Natural killer cell (primary cell): ENCODE results near the gene GPC5. TPM values are rescaled to one million over a fixed set of nuclear protein-coding genes. Genes with fewer than 3 reads are reported as not detected.

Experiments used
- ATAC-seq, 3 donors: fragments of 150-1000 bp in 2 of 3; fragments of 200-7000 bp in 1 of 3; cut with Tn5 transposase; 1 replicate in 1 of 3; 2 replicates in 2 of 3; pipeline ENCODE4 v1.10.0; 2021; ENCODE audit warnings: mild to moderate bottlenecking in 2 of 3, moderate library complexity in 2 of 3
- DNase-seq, 2 donors: peaks; one replicate each; pipeline versions ENCODE4 v3.0.0 to v3.0.0-alpha.2; 2013 to 2021; ENCODE audit warnings: mixed read lengths in 1 of 2
- H3K27ac ChIP-seq: one replicate; pipeline ENCODE4 v1.5.1; 2013; ENCODE audit warnings: mild to moderate bottlenecking, low read length
- H3K27me3 ChIP-seq: one replicate; pipeline ENCODE4 v1.6.1; 2013; ENCODE audit warnings: low read length; ENCODE audit not compliant: control insufficient read depth, insufficient read depth
- H3K36me3 ChIP-seq: one replicate; pipeline ENCODE4 v1.6.1; 2013; ENCODE audit warnings: low read length; ENCODE audit not compliant: control insufficient read depth, insufficient read depth
- H3K4me1 ChIP-seq: one replicate; pipeline ENCODE4 v1.6.1; 2013; ENCODE audit warnings: low read length; ENCODE audit not compliant: control insufficient read depth, insufficient read depth
- H3K4me3 ChIP-seq: one replicate; pipeline ENCODE4 v1.5.1; 2013; ENCODE audit warnings: low read length
- H3K9me3 ChIP-seq: one replicate; pipeline ENCODE4 v1.6.1; 2013; ENCODE audit warnings: low read length; ENCODE audit not compliant: control insufficient read depth, insufficient read depth
- H3K27ac Mint-ChIP-seq, 2 donors: one replicate each; pipeline ENCODE4 v1.8.0; 2022; ENCODE audit warnings: mild to moderate bottlenecking in 2 of 2, mixed read lengths in 2 of 2, moderate library complexity in 1 of 2
- H3K27me3 Mint-ChIP-seq, 2 donors: one replicate each; pipeline ENCODE4 v1.8.0; 2022; ENCODE audit warnings: low read depth in 2 of 2, mixed read lengths in 2 of 2
- H3K36me3 Mint-ChIP-seq: one replicate; pipeline ENCODE4 v1.8.0; 2022; ENCODE audit warnings: mixed read lengths
- H3K4me1 Mint-ChIP-seq, 2 donors: one replicate each; pipeline ENCODE4 v1.8.0; 2022; ENCODE audit warnings: mixed read lengths in 2 of 2
- H3K4me3 Mint-ChIP-seq: one replicate; pipeline ENCODE4 v1.8.0; 2022; ENCODE audit warnings: mild to moderate bottlenecking, moderate library complexity, mixed read lengths
- H3K9me3 Mint-ChIP-seq, 2 donors: one replicate each; pipeline ENCODE4 v1.8.0; 2022; ENCODE audit warnings: mixed read lengths in 2 of 2
- WGBS: methylation state at CpG from one replicate; pipeline ENCODE4 v1.1.7; 2013; ENCODE audit warnings: missing lambda C conversion rate; ENCODE audit not compliant: insufficient coverage; 5-methylcytosine and 5-hydroxymethylcytosine counted together
- intact Hi-C: fragments of 100-400 bp; cut with micrococcal nuclease; formaldehyde crosslinking; loops from one replicate; pipeline ENCODE4 v1.14.2; 2022
- total RNA-seq, 4 donors: library from RNA; stranded (reverse); fragments of 120-200 nt in 1 of 4; gene quantifications; one replicate each; pipeline versions ENCODE4 v1.2.3 to v1.2.4, GENCODE V29; 2013 to 2022
- TF ChIP-seq, protein P1 (sequence below): fragments of 200-600 bp; IDR thresholded peaks from one replicate; pipeline ENCODE4 v1.8.0; 2022; ENCODE audit warnings: antibody characterized with exemption

The GPC5 gene
- total RNA-seq, 3 donors from 2014 or later (not counting 1 experiment from before 2014, with no cell fraction given) = not detected

- no peak overlapping the region for H3K4me3 ChIP-seq
- no peaks in the 10 kb centered on the region for H3K36me3 ChIP-seq
- H3K4me3 Mint-ChIP-seq = no peak overlapping the region
- no peaks in the 10 kb centered on the region for H3K27me3 ChIP-seq
- DNase-seq (no peak), ATAC-seq (no peak)
- H3K4me1 ChIP-seq = no peaks in the 10 kb centered on the region
- no peak overlapping the region for H3K27ac ChIP-seq
- TF ChIP-seq, protein P1, sequence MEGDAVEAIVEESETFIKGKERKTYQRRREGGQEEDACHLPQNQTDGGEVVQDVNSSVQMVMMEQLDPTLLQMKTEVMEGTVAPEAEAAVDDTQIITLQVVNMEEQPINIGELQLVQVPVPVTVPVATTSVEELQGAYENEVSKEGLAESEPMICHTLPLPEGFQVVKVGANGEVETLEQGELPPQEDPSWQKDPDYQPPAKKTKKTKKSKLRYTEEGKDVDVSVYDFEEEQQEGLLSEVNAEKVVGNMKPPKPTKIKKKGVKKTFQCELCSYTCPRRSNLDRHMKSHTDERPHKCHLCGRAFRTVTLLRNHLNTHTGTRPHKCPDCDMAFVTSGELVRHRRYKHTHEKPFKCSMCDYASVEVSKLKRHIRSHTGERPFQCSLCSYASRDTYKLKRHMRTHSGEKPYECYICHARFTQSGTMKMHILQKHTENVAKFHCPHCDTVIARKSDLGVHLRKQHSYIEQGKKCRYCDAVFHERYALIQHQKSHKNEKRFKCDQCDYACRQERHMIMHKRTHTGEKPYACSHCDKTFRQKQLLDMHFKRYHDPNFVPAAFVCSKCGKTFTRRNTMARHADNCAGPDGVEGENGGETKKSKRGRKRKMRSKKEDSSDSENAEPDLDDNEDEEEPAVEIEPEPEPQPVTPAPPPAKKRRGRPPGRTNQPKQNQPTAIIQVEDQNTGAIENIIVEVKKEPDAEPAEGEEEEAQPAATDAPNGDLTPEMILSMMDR = no peak
- H3K9me3 Mint-ChIP-seq = peaks cover 9 to 12% of the 10 kb centered on the region in 2 donors
- WGBS = no CpG with 5 or more reads among the region's 2 CpGs
- H3K9me3 ChIP-seq = peaks cover 7% of the 10 kb centered on the region
- intact Hi-C loops = no loop called here
- no peak overlapping the region for H3K27ac Mint-ChIP-seq
- no peaks in the 10 kb centered on the region for H3K27me3 Mint-ChIP-seq
- no peaks in the 10 kb centered on the region for H3K36me3 Mint-ChIP-seq
- no peaks in the 10 kb centered on the region for H3K4me1 Mint-ChIP-seq
Observed at GRCh38 chr13:91595677-91596076, 197.3 kb downstream of the GPC5 start.

- Histone ChIP-seq H3K9me3 (peaks cover 7% of the 10 kb centered on the region), H3K27ac (no peak overlapping the region), H3K27me3 (no peaks in the 10 kb centered on the region), H3K4me1 (no peaks in the 10 kb centered on the region), H3K4me3 (no peak overlapping the region), H3K36me3 (no peaks in the 10 kb centered on the region)
- WGBS = 83% methylated on average over 2 of the region's 2 CpGs
- intact Hi-C loops = no loop called here
- TF ChIP-seq, protein P1 = no peak
- ATAC-seq = no peak
- no peak overlapping the region for H3K27ac Mint-ChIP-seq
- peaks cover 6% of the 10 kb centered on the region in 2 donors for H3K9me3 Mint-ChIP-seq
- no peak for DNase-seq
- H3K4me1 Mint-ChIP-seq = no peaks in the 10 kb centered on the region
- H3K4me3 Mint-ChIP-seq = no peak overlapping the region
- H3K36me3 Mint-ChIP-seq = no peaks in the 10 kb centered on the region
- H3K27me3 Mint-ChIP-seq = no peaks in the 10 kb centered on the region
Observed at GRCh38 chr13:91596842-91597241, 198.4 kb downstream of the GPC5 start.

DNA sequence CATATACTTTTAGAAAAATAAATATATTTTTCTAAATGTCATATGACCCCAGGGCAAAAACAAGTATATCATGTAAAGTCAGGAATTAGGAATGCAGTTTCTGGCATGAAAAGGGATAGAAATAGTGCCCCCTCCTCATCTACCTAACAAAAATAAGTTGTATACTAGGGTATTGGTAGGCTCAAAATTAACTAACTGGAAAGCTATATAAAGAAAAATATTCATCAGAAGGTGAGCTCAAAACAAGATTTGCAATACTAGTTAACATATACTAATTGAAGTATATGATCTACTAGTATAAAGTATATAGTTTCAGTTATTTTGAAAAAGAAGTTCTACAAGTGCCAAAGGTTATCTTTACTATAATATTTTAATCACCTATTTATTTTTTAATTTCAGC lies 200.2 kb downstream of the GPC5 start:
- Histone ChIP-seq H3K27ac (no peak overlapping the region), H3K27me3 (no peaks in the 10 kb centered on the region), H3K4me3 (no peak overlapping the region)

GRCh38 chr13:91601273-91601672 lies 202.9 kb downstream of the GPC5 start:
- intact Hi-C loops = no loop called here
- TF ChIP-seq, protein P1 = no peak
- no peak for ATAC-seq
- Histone ChIP-seq H3K36me3 (no peaks in the 10 kb centered on the region), H3K4me1 (no peaks in the 10 kb centered on the region), H3K4me3 (no peak overlapping the region), H3K9me3 (no peaks in the 10 kb centered on the region), H3K27ac (no peak overlapping the region), H3K27me3 (no peaks in the 10 kb centered on the region)
- H3K4me3 Mint-ChIP-seq = no peak overlapping the region
- no peaks in the 10 kb centered on the region for H3K36me3 Mint-ChIP-seq
- WGBS = 92% methylated on average over 9 of the region's 9 CpGs
- H3K27ac Mint-ChIP-seq = no peak overlapping the region
- peaks cover 4 to 5% of the 10 kb centered on the region in 2 donors for H3K9me3 Mint-ChIP-seq
- no peaks in the 10 kb centered on the region for H3K27me3 Mint-ChIP-seq
- H3K4me1 Mint-ChIP-seq = no peaks in the 10 kb centered on the region
- no peak for DNase-seq

More for the DNA sequence above, 200.2 kb downstream of the GPC5 start:
- no peaks in the 10 kb centered on the region for H3K27me3 Mint-ChIP-seq
- H3K9me3 ChIP-seq = no peaks in the 10 kb centered on the region
- no peak overlapping the region for H3K4me3 Mint-ChIP-seq
- no peak for ATAC-seq
- peaks cover 4 to 8% of the 10 kb centered on the region in 2 donors for H3K9me3 Mint-ChIP-seq
- TF ChIP-seq, protein P1 = no peak
- H3K36me3 ChIP-seq = no peaks in the 10 kb centered on the region
- no peaks in the 10 kb centered on the region for H3K36me3 Mint-ChIP-seq
- H3K27ac Mint-ChIP-seq = no peak overlapping the region
- H3K4me1 ChIP-seq = no peaks in the 10 kb centered on the region
- DNase-seq = no peak
- intact Hi-C loops = no loop called here
- no peaks in the 10 kb centered on the region for H3K4me1 Mint-ChIP-seq
